Activated naive CD4-positive, alpha-beta T cell treated with anti-CD3 and anti-CD28 coated beads for 36 hours (primary cell): ENCODE results near the gene MON1A. TPM values are rescaled to one million over a fixed set of nuclear protein-coding genes. Genes with fewer than 3 reads are reported as not detected.
A peak's percentile ranks its signal among the peaks of the same experiment; 100 is the strongest.
"Not testable (repeated sequence)": the region's sequence is repeated elsewhere in the genome, so short reads cannot be mapped to it uniquely, and the experiment has no call there.

Source experiments
- CTCF ChIA-PET: fragments of 350-600 bp; sonication (Branson Sonifier 250); formaldehyde crosslinking; loops from one replicate; lab custom pipeline; 2021; ENCODE audit warnings: antibody characterized with exemption; lab: Charles Lee
- DNase-seq: peaks from one replicate; pipeline ENCODE4 v3.0.0-alpha.2; 2020
- H3K27ac Mint-ChIP-seq: one replicate; pipeline ENCODE4 v1.8.0; 2021; ENCODE audit warnings: mild to moderate bottlenecking, mixed read lengths
- H3K27me3 Mint-ChIP-seq: one replicate; pipeline ENCODE4 v1.8.0; 2021; ENCODE audit warnings: low read depth, mixed read lengths
- H3K36me3 Mint-ChIP-seq: one replicate; pipeline ENCODE4 v1.8.0; 2021; ENCODE audit warnings: low read depth, mixed read lengths
- H3K4me1 Mint-ChIP-seq: one replicate; pipeline ENCODE4 v1.8.0; 2021; ENCODE audit warnings: low read depth, mixed read lengths
- H3K4me3 Mint-ChIP-seq: one replicate; pipeline ENCODE4 v1.8.0; 2021; ENCODE audit warnings: mild to moderate bottlenecking, moderate library complexity, mixed read lengths
- H3K9me3 Mint-ChIP-seq: one replicate; pipeline ENCODE4 v1.8.0; 2021; ENCODE audit warnings: mixed read lengths
- intact Hi-C: fragments of 100-400 bp; cut with micrococcal nuclease; formaldehyde crosslinking; loops from one replicate; pipeline ENCODE4 v1.15.1; 2023
- total RNA-seq, 2 experiments: library from RNA; stranded (reverse); gene quantifications; one replicate each; pipeline ENCODE4 v1.2.3, GENCODE V29; 2021

Gene MON1A
- total RNA-seq, 2 experiments from 2014 or later, result 5.4 to 5.9 TPM

DNA sequence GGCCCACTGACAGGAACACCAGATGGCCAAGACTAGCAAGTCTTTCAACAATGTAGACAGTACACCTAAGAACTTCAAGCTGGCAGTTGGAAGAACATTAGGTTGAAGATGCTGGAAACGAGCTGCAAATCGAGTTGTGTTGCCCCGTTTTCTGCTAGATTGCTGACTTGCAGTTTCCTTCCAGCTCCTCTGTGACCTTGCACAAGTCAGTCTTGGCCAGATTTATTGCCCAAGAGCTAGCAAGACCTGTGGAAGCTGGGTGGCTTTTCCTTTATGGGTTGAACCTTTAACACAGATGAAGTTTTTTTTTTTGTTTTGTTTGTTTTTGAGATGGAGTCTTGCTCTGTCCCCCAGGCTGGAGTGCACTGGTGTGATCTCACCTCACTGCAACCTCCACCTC is 7.5 kb upstream of the MON1A start:
- no peaks in the 10 kb centered on the region for H3K27me3 Mint-ChIP-seq
- peaks cover 5% of the 10 kb centered on the region for H3K36me3 Mint-ChIP-seq
- CTCF ChIA-PET, result interaction anchor here (0.6 to 2.1 kb wide), 2 partner anchors 10 to 397 kb away, joined by 4 to 5 read pairs; no protein-coding TSS in a partner anchor
- peaks cover 14% of the 10 kb centered on the region for H3K4me1 Mint-ChIP-seq
- DNase-seq, result no peak
- no peak overlapping the region for H3K4me3 Mint-ChIP-seq
- H3K9me3 Mint-ChIP-seq, result no peaks in the 10 kb centered on the region
- intact Hi-C loops, result no loop called here
- no peak overlapping the region for H3K27ac Mint-ChIP-seq

DNA sequence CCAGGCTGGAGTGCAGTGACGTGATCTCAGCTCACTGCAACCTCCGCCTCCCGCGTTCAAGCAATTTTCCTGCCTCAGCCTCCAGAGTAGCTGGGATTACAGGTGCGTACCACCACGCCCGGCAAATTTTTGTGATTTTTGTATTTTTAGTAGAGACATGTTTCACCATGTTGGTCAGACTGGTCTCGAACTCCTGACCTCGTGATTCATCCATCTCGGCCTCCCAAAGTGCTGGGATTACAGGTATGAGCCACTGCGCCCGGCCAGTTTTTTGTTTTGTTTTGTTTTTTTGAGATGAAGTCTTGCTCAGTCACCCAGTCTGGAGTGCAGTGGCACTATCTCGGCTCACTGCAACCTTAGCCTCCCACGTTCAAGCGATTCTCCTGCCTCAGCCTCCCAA is 2.7 kb upstream of the MON1A start:
- CTCF ChIA-PET, result not testable (repeated sequence)

DNA sequence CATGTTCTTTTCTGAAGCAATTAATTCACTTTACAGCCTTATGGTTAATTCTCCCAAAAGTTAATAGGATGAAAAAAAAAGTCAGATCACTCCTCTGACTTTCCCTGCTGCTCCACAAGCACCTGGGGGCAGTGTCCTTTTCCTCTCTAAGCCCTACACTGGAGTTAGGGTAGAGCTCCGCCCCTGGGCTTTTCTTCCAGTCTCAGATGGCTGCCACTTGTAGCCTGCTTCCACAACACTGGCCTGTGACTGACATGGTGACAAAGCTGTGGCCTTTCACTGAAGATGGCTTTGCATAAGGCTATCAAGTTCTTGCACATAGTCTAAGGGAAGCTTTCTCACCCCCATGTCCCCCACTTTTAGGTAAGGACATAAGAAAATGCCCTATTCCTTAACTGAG is 1.3 kb upstream of the MON1A start:
- CTCF ChIA-PET, result no interaction called here
- no peaks in the 10 kb centered on the region for H3K9me3 Mint-ChIP-seq
- no peak overlapping the region for H3K4me3 Mint-ChIP-seq
- peaks cover 30% of the 10 kb centered on the region for H3K4me1 Mint-ChIP-seq
- intact Hi-C loops, result no loop called here
- peak; percentile 19 for DNase-seq
- no peak overlapping the region for H3K27ac Mint-ChIP-seq
- H3K36me3 Mint-ChIP-seq, result no peaks in the 10 kb centered on the region
- no peaks in the 10 kb centered on the region for H3K27me3 Mint-ChIP-seq

More for the DNA sequence above, 2.7 kb upstream of the MON1A start:
- H3K27ac Mint-ChIP-seq, intact Hi-C loops, H3K4me3 Mint-ChIP-seq, H3K9me3 Mint-ChIP-seq, H3K27me3 Mint-ChIP-seq, DNase-seq, H3K36me3 Mint-ChIP-seq: not testable (repeated sequence)
- peaks cover 30% of the 10 kb centered on the region for H3K4me1 Mint-ChIP-seq

DNA sequence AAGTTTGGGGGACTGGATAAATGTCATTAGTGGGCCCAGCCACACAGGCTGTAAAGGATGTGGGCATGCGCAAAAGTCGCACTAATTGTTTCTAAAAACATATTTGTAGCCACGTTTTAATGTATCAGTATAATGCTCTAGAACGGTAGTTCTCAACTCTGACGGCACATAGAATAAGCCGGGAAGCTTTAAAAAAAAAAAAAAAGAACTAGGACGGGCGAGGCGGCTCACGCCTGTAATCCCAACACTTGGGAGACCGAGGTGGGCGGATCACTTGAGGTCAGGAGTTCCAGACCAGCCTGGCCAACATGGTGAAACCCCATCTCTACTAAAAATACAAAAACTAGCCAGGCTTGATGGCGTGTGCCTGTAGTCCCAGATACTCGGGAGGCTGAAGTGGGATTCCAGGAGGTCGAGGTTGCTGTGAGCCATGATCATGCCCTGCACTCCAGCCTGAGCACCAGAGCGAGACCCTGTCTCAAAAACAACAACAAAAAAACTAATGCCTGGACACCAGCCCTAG is 618 bp upstream of the MON1A start:
- H3K27me3 Mint-ChIP-seq, result no peaks in the 10 kb centered on the region
- no peak for DNase-seq
- intact Hi-C loops, result no loop called here

DNA sequence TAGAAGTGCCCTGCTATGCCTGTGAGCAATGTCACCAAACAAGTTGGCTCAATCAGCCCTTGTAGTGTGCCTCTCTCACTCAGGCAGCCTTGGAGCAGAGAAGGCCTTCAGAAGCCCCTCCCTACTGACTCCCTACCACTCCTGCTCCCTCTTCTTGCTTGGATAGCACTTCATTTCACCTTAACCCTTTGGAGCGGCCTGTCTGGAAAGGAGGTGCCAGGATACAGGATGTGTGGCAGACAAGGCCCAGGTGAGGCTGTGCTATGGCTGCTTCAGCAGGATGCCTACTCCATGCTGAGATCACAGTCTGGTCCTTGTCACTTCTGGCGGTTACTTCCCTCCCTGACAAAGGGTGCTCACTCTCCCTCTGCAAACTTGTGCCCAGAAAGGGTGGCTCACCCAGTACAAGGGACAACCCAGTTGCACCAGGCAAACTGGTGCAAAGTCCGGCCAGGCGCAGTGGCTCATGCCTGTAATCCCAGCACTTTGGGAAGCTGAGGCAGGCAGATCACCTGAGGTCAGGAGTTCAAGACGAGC is 1.1 kb downstream of the MON1A start:
- Mint-ChIP-seq H3K4me3 (peak overlapping the region; percentile 81), H3K27ac (peak overlapping the region; percentile 70), H3K4me1 (peaks cover 32% of the 10 kb centered on the region), H3K9me3 (no peaks in the 10 kb centered on the region), H3K27me3 (no peaks in the 10 kb centered on the region), H3K36me3 (no peaks in the 10 kb centered on the region)
- CTCF ChIA-PET, result interaction anchor here (0.7 to 1.6 kb wide), 4 partner anchors 8 to 89 kb away, joined by 3 to 4 read pairs (median 3); partner anchors contain the start of gene TRAIP
- DNase-seq, result no peak
- intact Hi-C loops, result loop anchor here (1.0 to 2.0 kb wide), 3 partner anchors 12 to 160 kb away; partner anchors contain the start of genes RBM5, RBM6 and TRAIP

More for the DNA sequence above, 618 bp upstream of the MON1A start:
- Mint-ChIP-seq H3K36me3 (no peaks in the 10 kb centered on the region), H3K27ac (peak overlapping the region; percentile 70), H3K9me3 (no peaks in the 10 kb centered on the region), H3K4me3 (peak overlapping the region; percentile 81), H3K4me1 (peaks cover 30% of the 10 kb centered on the region)
- CTCF ChIA-PET, result interaction anchor here (1.5 kb wide), 1 partner anchor 91 kb away, joined by 3 read pairs; no protein-coding TSS in a partner anchor

DNA sequence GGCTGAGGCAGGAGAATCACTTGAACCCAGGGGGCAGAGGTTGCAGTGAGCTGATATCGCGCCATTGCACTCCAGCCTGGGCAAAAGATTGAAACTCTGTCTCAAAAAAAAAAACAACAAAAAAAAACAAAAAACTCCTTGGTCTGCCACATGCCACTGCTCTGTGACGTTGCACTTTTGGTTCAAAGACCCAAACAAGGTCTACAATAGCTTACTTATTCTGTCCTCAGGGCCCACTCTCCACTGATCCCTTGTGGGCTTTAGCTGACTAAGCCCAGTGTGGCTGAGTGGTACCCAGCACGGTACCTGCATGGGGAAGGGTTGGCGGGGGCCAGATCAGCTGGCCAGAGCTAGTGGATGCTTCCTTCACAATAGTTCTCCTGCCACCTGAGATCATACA is 1.8 kb downstream of the MON1A start:
- peaks cover 32% of the 10 kb centered on the region for H3K4me1 Mint-ChIP-seq
- no peak for DNase-seq
- no peaks in the 10 kb centered on the region for H3K9me3 Mint-ChIP-seq
- no peak overlapping the region for H3K27ac Mint-ChIP-seq
- H3K27me3 Mint-ChIP-seq, result no peaks in the 10 kb centered on the region
- no peak overlapping the region for H3K4me3 Mint-ChIP-seq
- CTCF ChIA-PET, result interaction anchor here (0.7 to 1.6 kb wide), 2 partner anchors 9 to 21 kb away, joined by 3 to 4 read pairs; no protein-coding TSS in a partner anchor
- H3K36me3 Mint-ChIP-seq, result no peaks in the 10 kb centered on the region
- intact Hi-C loops, result loop anchor here (2.0 kb wide), 1 partner anchor 161 kb away; the partner anchor contains the start of gene RBM5

DNA sequence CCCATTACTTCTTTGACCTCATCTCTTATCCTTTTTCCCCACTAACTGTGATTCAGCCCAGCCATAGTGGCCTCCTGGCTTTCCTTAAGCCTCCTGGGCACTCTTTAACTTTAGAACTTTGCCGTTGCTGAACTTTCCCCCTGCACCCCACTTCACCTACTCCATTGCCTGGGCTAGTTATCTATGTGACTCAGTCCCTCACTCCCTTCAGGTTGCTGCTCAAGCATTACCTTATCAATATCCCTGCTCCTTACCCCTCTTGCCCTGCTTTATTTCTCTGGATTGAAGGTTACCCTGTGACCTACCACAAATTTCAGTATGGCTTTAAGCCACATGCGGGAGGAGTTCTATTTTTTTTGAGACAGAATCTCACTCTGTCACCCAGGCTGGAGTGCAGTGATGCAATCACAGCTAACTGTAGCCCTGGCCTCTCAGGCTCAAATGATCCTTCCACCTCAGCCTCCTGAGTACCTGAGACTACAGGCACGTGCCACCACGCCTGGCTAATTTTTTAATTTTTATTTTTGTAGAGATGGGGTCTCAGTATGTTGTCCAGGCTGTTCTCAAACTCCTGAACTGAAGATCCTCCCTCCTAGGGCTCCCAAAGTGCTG is 3.4 kb downstream of the MON1A start:
- Mint-ChIP-seq H3K36me3 (no peaks in the 10 kb centered on the region), H3K4me3 (no peak overlapping the region), H3K9me3 (no peaks in the 10 kb centered on the region), H3K27ac (no peak overlapping the region), H3K4me1 (peaks cover 31% of the 10 kb centered on the region), H3K27me3 (no peaks in the 10 kb centered on the region)
- CTCF ChIA-PET, result no interaction called here
- intact Hi-C loops, result no loop called here
- DNase-seq, result no peak

DNA sequence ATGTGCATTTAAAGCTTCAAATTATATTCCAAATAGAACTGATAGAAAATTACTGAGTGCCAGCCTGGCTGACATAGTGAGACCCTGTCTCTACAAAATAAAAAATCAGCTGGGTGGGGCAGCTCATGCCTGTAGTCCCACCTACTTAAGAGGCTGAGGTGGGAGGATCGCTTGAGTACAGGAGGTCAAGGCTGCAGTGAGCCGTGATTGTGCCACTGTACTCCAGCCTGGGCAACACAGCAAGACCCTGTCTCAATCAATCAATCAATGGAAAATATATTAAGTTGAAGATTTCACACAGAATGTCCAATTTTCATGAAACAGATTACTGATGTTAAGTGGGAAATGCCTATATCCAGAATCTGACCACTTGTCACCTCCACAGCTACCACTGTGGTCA is 4.1 kb downstream of the MON1A start:
- H3K36me3 Mint-ChIP-seq, result no peaks in the 10 kb centered on the region
- intact Hi-C loops, result no loop called here
- no peak overlapping the region for H3K4me3 Mint-ChIP-seq
- CTCF ChIA-PET, result interaction anchor here (0.7 kb wide), 1 partner anchor 884 kb away, joined by 3 read pairs; no protein-coding TSS in a partner anchor
- H3K9me3 Mint-ChIP-seq, result no peaks in the 10 kb centered on the region
- DNase-seq, result no peak
- no peak overlapping the region for H3K27ac Mint-ChIP-seq
- no peaks in the 10 kb centered on the region for H3K27me3 Mint-ChIP-seq
- peaks cover 26% of the 10 kb centered on the region for H3K4me1 Mint-ChIP-seq

DNA sequence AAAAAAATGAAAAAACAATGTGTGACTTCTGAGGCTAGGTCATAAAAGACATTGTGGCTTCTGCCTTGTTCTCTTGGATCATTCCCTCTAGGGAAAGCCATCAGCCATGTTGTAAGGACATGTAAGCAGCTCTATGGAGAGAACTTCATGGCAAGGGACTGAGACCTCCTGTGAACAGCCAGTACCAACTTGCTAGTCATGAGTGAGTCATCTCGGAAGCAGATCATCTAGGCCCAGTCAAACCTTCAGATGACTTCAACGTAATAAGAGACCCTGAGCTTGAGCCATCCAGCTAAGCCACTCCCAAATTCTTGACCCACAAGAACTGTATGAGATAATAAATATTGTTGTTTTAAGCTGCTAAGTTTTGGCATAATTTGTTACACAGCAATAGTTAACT is 4.9 kb downstream of the MON1A start:
- CTCF ChIA-PET, result interaction anchor here (0.6 kb wide), 1 partner anchor 11 kb away, joined by 6 read pairs; no protein-coding TSS in a partner anchor
- Mint-ChIP-seq H3K4me3 (no peak overlapping the region), H3K4me1 (peaks cover 18% of the 10 kb centered on the region)

DNA sequence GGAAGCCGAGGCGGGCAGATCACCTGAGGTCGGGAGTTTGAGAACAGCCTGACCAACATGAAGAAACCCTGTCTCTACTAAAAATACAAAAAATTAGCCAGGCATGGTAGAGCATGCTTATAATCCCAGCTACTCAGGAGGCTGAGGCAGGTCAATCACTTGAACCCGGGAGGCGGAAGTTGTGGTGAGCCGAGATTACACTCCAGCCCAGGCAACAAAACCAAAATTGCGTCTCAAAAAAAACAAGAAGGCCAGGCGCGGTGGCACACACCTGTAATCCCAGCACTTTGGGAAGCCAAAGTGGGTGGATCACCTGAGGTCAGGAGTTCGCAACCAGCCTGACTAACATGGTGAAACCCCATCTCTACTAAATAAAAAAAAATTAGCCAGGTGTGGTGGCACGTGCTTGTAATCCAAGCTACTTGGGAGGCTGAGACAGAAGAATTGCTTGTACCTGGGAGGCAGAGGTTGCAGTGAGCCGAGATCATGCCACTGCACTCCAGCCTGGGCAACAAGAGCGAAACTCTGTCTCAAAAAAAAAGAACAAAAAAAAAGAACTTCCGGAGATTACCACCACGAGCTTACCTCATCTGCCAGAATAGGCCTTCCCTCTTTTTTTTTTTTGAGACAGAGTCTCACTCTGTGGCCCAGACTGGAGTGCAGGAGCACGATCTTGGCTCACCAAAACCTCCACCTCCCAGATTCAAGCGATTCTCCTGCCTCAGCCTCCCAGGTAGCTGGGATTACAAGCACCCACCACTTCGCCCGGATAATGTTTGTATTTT is 11.6 kb downstream of the MON1A start:
- H3K27me3 Mint-ChIP-seq, H3K4me1 Mint-ChIP-seq, DNase-seq, H3K27ac Mint-ChIP-seq, intact Hi-C loops, H3K4me3 Mint-ChIP-seq, H3K9me3 Mint-ChIP-seq, CTCF ChIA-PET, H3K36me3 Mint-ChIP-seq: not testable (repeated sequence)

More for the DNA sequence above, 4.9 kb downstream of the MON1A start:
- intact Hi-C loops, result no loop called here
- H3K27ac Mint-ChIP-seq, result no peak overlapping the region
- H3K36me3 Mint-ChIP-seq, result no peaks in the 10 kb centered on the region
- no peaks in the 10 kb centered on the region for H3K27me3 Mint-ChIP-seq
- no peaks in the 10 kb centered on the region for H3K9me3 Mint-ChIP-seq
- no peak for DNase-seq

DNA sequence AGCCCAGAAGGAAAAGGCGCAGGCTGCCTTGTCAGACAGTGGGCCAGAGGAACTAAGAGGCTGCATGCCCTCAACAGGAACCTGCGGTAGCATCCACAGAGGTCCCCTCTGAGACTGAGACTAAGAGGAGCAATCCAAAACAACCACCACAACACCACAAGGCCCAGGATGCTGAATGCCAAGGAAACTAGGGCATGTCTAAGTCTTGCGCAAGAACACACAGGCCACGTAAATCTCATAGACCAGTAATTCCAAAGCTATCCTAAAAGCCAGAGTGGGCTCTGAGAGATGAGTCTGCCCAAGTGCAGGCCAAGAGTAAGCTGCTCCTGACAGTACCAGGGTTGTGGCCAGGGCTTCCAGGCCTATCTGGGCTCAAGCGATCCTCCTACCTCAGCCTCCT is 12.9 kb downstream of the MON1A start:
- intact Hi-C loops, result no loop called here
- H3K4me1 Mint-ChIP-seq, result peaks cover 2% of the 10 kb centered on the region
- H3K4me3 Mint-ChIP-seq, result no peak overlapping the region
- CTCF ChIA-PET, result interaction anchor here (1.7 kb wide), 1 partner anchor 12 kb away, joined by 6 read pairs; no protein-coding TSS in a partner anchor
- H3K9me3 Mint-ChIP-seq, result no peaks in the 10 kb centered on the region
- H3K27me3 Mint-ChIP-seq, result no peaks in the 10 kb centered on the region
- H3K36me3 Mint-ChIP-seq, result peaks cover 1% of the 10 kb centered on the region
- DNase-seq, result no peak
- H3K27ac Mint-ChIP-seq, result no peak overlapping the region

DNA sequence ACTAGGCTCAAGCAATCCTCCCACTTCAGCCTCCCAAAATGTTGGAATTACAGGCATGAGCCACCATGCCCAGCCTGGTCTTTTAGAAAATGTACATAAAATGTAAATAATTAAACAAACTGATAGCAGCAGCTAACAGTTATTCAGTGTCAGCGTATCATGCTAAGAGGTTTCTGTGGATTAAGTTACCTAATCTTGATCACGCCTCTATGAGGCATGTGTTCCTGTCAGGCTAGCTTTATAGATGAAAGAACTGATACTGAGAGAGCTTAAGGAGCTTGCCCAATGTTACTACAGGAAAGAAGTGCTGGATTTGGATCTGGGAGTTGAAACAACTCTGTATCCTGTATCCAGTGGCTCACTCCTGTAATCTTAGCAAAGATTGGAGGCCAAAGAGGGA is 14.7 kb downstream of the MON1A start:
- intact Hi-C loops, result no loop called here
- CTCF ChIA-PET, result interaction anchor here (1.7 to 2.3 kb wide), 2 partner anchors 10 to 76 kb away, joined by 6 to 8 read pairs; no protein-coding TSS in a partner anchor
- Mint-ChIP-seq H3K9me3 (no peaks in the 10 kb centered on the region), H3K27ac (no peak overlapping the region), H3K4me1 (peaks cover 2% of the 10 kb centered on the region), H3K36me3 (peaks cover 9% of the 10 kb centered on the region), H3K27me3 (no peaks in the 10 kb centered on the region), H3K4me3 (no peak overlapping the region)
- no peak for DNase-seq
